ENCODE measurements around the gene CXCR2.

Gene CXCR2

DNA sequence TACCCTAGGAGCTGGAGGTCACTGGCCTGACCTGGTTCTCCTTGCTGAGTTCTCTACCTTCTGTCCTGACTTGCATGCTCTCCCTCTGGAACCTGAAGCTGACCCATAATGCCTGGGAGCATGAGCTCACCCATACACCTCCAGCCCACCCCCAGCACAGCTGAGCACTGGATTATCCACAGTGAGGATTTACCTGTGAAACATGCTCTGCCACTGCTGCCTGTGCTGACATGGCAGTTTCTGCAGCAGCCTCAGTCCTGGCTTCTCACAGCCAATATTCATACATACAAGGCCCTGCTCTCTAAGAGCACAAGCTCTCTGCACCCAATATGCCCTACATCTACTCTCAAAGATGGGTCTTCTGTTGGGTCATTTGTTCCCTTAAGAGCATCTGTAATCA, 5.0 kb downstream of the CXCR2 start:
- no peak for TF ChIP-seq CTCF (conservative IDR thresholded peaks at IDR 0.05; ENCODE audit: low read depth, low read length)
- no peaks in the 10 kb centered on the region for H4K20me1 ChIP-seq (ENCODE audit: insufficient read depth)
- no peak overlapping the region for H3K27ac ChIP-seq
- H3K9ac ChIP-seq = no peak overlapping the region
- no peaks in the 10 kb centered on the region for H3K79me2 ChIP-seq (ENCODE audit: insufficient read depth, low read depth)
- no peak overlapping the region for H3K4me3 ChIP-seq (IDR thresholded peaks at IDR 0.05; ENCODE audit: insufficient read depth, low read depth, low read length)
- H3K27me3 ChIP-seq (ENCODE audit: insufficient read depth, low read depth) = no peaks in the 10 kb centered on the region
- H3K36me3 ChIP-seq (ENCODE audit: insufficient read depth) = no peaks in the 10 kb centered on the region
- no peak overlapping the region for H3K4me2 ChIP-seq
- H3K4me1 ChIP-seq (ENCODE audit: low read depth, poor library complexity, severe bottlenecking) = no peaks in the 10 kb centered on the region
- no peak overlapping the region for H2AFZ ChIP-seq (ENCODE audit: low read depth)

GRCh38 chr2:218137514-218137913, 11.7 kb downstream of the CXCR2 start:
- Histone ChIP-seq H3K4me1 (ENCODE audit: low read depth, poor library complexity, severe bottlenecking) (no peaks in the 10 kb centered on the region), H3K4me3 (IDR thresholded peaks at IDR 0.05; ENCODE audit: insufficient read depth, low read depth, low read length) (no peak overlapping the region), H3K9ac (no peak overlapping the region), H3K79me2 (ENCODE audit: insufficient read depth, low read depth) (no peaks in the 10 kb centered on the region), H3K27ac (no peak overlapping the region), H4K20me1 (ENCODE audit: insufficient read depth) (no peaks in the 10 kb centered on the region), H2AFZ (ENCODE audit: low read depth) (no peak overlapping the region), H3K36me3 (ENCODE audit: insufficient read depth) (no peaks in the 10 kb centered on the region), H3K27me3 (ENCODE audit: insufficient read depth, low read depth) (no peaks in the 10 kb centered on the region), H3K4me2 (no peak overlapping the region)
- no peak for TF ChIP-seq CTCF (conservative IDR thresholded peaks at IDR 0.05; ENCODE audit: low read depth, low read length)

- Histone ChIP-seq H3K27ac (no peak overlapping the region), H3K4me2 (no peak overlapping the region), H3K9ac (no peak overlapping the region), H3K4me1 (ENCODE audit: low read depth, poor library complexity, severe bottlenecking) (no peaks in the 10 kb centered on the region), H3K4me3 (IDR thresholded peaks at IDR 0.05; ENCODE audit: insufficient read depth, low read depth, low read length) (no peak overlapping the region), H3K27me3 (ENCODE audit: insufficient read depth, low read depth) (no peaks in the 10 kb centered on the region), H3K36me3 (ENCODE audit: insufficient read depth) (no peaks in the 10 kb centered on the region), H3K79me2 (ENCODE audit: insufficient read depth, low read depth) (no peaks in the 10 kb centered on the region), H4K20me1 (ENCODE audit: insufficient read depth) (no peaks in the 10 kb centered on the region), H2AFZ (ENCODE audit: low read depth) (no peak overlapping the region)
- TF ChIP-seq CTCF (conservative IDR thresholded peaks at IDR 0.05; ENCODE audit: low read depth, low read length) = no peak
These were observed 12.2 kb downstream of the CXCR2 start for GRCh38 chr2:218138047-218138446.

DNA sequence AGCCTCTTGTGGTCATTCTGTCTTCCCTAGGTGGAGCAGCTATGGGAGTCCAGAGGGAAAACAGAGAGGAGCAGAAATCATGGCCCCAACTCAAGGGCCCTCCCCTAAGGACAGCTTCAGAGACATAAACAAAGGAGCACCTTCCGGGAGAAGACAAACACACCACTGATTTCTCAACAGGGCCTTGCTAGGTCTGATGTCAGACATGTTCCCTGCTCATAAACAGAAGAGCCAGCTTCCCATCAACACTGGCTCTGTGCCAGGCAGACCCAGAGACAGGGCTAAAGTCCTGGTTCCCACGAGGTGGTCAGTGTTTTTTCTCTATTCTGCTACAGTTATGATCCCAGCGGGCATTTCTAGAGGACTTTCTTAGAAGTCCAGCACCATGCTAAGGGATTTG, 19.3 kb downstream of the CXCR2 start:
- H4K20me1 ChIP-seq (ENCODE audit: insufficient read depth) = no peaks in the 10 kb centered on the region
- H2AFZ ChIP-seq (ENCODE audit: low read depth) = no peak overlapping the region
- H3K9ac ChIP-seq = no peak overlapping the region
- H3K79me2 ChIP-seq (ENCODE audit: insufficient read depth, low read depth) = no peaks in the 10 kb centered on the region
- H3K4me2 ChIP-seq = no peak overlapping the region
- TF ChIP-seq CTCF (conservative IDR thresholded peaks at IDR 0.05; ENCODE audit: low read depth, low read length) = no peak
- H3K27ac ChIP-seq = no peak overlapping the region
- no peaks in the 10 kb centered on the region for H3K36me3 ChIP-seq (ENCODE audit: insufficient read depth)
- H3K4me3 ChIP-seq (IDR thresholded peaks at IDR 0.05; ENCODE audit: insufficient read depth, low read depth, low read length) = no peak overlapping the region
- H3K4me1 ChIP-seq (ENCODE audit: low read depth, poor library complexity, severe bottlenecking) = no peaks in the 10 kb centered on the region
- no peaks in the 10 kb centered on the region for H3K27me3 ChIP-seq (ENCODE audit: insufficient read depth, low read depth)

GRCh38 chr2:218146056-218146455, 20.2 kb downstream of the CXCR2 start:
- no peak overlapping the region for H2AFZ ChIP-seq (ENCODE audit: low read depth)
- no peak overlapping the region for H3K4me3 ChIP-seq (IDR thresholded peaks at IDR 0.05; ENCODE audit: insufficient read depth, low read depth, low read length)
- H3K27me3 ChIP-seq (ENCODE audit: insufficient read depth, low read depth) = no peaks in the 10 kb centered on the region
- H3K4me1 ChIP-seq (ENCODE audit: low read depth, poor library complexity, severe bottlenecking) = no peaks in the 10 kb centered on the region
- no peak overlapping the region for H3K4me2 ChIP-seq
- no peaks in the 10 kb centered on the region for H3K36me3 ChIP-seq (ENCODE audit: insufficient read depth)
- no peak overlapping the region for H3K27ac ChIP-seq
- no peaks in the 10 kb centered on the region for H4K20me1 ChIP-seq (ENCODE audit: insufficient read depth)
- H3K9ac ChIP-seq = no peak overlapping the region
- no peaks in the 10 kb centered on the region for H3K79me2 ChIP-seq (ENCODE audit: insufficient read depth, low read depth)
- TF ChIP-seq CTCF (conservative IDR thresholded peaks at IDR 0.05; ENCODE audit: low read depth, low read length) = no peak

Data from KMS-11 (cell line).